ENCODE measurements around the gene PRPS1L1. TPM values are rescaled to one million over a fixed set of nuclear protein-coding genes. Genes with fewer than 3 reads are reported as not detected.

Gene PRPS1L1
- total RNA-seq, 2 donors from 2014 or later = not detected

DNA sequence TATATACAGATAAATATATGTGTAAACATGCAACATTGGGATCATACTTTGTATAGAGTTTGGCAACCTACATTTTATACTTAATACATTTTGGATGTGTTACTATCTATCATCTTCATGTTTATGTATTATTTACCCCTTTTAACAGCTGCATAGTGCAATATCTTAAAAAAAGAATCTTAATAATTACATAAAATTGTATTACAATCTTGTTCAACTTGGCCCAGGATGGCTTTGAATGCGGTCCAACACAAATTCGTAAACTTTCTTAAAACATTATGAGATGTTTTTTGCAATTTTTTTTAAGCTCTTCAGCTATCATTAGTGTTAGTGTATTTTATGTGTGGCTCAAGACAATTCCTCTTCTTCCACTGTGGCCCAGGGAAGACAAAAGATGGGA, 26.3 kb upstream of the PRPS1L1 start:
- H3K27ac ChIP-seq (ENCODE audit: low read depth, low read length) = no peak overlapping the region
- H3K9ac ChIP-seq (ENCODE audit: extremely low read depth, low read length, poor library complexity, severe bottlenecking) = no peak overlapping the region
- no peak overlapping the region for H3K4me3 ChIP-seq (ENCODE audit: low read length)
- DNase-seq = no peak
- Mint-ChIP-seq H3K27me3 (ENCODE audit: insufficient read depth) (no peaks in the 10 kb centered on the region), H3K27ac (no peak overlapping the region), H3K4me1 (no peaks in the 10 kb centered on the region), H3K4me3 (no peak overlapping the region), H3K9me3 (no peaks in the 10 kb centered on the region), H3K36me3 (ENCODE audit: low read depth) (no peaks in the 10 kb centered on the region)
- 100% methylated on average over 2 of the region's 2 CpGs; no CpG with 5 or more reads in 1 of the 2 experiments for WGBS, 2 experiments (ENCODE audit: insufficient coverage in 1 of 2, insufficient read length in 1 of 2)
- H3K4me1 ChIP-seq (ENCODE audit: control insufficient read depth, insufficient read depth, low read length) = no peaks in the 10 kb centered on the region
- TF ChIP-seq, protein P1, sequence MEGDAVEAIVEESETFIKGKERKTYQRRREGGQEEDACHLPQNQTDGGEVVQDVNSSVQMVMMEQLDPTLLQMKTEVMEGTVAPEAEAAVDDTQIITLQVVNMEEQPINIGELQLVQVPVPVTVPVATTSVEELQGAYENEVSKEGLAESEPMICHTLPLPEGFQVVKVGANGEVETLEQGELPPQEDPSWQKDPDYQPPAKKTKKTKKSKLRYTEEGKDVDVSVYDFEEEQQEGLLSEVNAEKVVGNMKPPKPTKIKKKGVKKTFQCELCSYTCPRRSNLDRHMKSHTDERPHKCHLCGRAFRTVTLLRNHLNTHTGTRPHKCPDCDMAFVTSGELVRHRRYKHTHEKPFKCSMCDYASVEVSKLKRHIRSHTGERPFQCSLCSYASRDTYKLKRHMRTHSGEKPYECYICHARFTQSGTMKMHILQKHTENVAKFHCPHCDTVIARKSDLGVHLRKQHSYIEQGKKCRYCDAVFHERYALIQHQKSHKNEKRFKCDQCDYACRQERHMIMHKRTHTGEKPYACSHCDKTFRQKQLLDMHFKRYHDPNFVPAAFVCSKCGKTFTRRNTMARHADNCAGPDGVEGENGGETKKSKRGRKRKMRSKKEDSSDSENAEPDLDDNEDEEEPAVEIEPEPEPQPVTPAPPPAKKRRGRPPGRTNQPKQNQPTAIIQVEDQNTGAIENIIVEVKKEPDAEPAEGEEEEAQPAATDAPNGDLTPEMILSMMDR (conservative IDR thresholded peaks at IDR 0.05) = no peak
- no peaks in the 10 kb centered on the region for H3K9me3 ChIP-seq (ENCODE audit: control insufficient read depth, low read length)
- H3K27me3 ChIP-seq (ENCODE audit: control insufficient read depth, insufficient read depth, low read length, poor library complexity, severe bottlenecking) = no peaks in the 10 kb centered on the region
- no peaks in the 10 kb centered on the region for H3K36me3 ChIP-seq (ENCODE audit: control insufficient read depth, insufficient read depth, low read length)

DNA sequence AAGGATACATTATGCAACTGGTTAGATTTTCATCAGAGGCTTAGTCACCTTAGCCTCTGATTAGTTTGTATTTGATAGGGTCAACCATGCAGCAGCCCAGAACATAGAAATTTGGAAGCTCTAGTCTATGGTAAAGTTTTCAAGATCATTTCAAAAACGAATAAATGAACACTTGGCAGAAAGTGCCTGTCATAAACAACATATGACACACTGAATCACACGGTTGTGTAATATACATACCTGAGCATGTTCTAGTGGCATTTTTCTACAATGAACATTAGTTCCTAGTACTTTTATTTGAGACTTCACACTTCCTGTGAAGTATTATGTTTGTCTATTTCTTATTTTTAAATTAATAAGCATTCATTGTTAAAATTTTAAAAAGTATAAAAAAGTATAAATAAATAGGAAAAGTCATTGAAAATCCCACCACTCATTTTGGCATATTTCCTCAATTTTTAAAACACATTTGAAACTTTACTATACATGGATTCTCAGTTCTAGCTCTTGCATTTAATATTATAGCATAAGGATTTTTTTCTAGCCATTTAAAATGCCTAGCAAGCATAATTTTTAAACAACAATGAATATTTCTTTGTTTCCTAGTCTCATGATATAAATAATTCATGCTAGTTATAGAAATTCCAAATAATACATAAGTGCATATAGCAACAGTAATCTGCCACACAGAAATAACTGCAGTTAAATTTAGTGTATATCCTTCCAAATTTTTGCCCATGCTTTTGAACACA, 25.7 kb upstream of the PRPS1L1 start:
- Histone ChIP-seq H3K27ac (ENCODE audit: low read depth, low read length) (no peak overlapping the region), H3K27me3 (ENCODE audit: control insufficient read depth, insufficient read depth, low read length, poor library complexity, severe bottlenecking) (no peaks in the 10 kb centered on the region), H3K9me3 (ENCODE audit: control insufficient read depth, low read length) (no peaks in the 10 kb centered on the region), H3K4me3 (ENCODE audit: low read length) (no peak overlapping the region), H3K36me3 (ENCODE audit: control insufficient read depth, insufficient read depth, low read length) (no peaks in the 10 kb centered on the region), H3K9ac (ENCODE audit: extremely low read depth, low read length, poor library complexity, severe bottlenecking) (no peak overlapping the region), H3K4me1 (ENCODE audit: control insufficient read depth, insufficient read depth, low read length) (no peaks in the 10 kb centered on the region)
- TF ChIP-seq, protein P1 (conservative IDR thresholded peaks at IDR 0.05) = no peak
- Mint-ChIP-seq H3K9me3 (no peaks in the 10 kb centered on the region), H3K36me3 (ENCODE audit: low read depth) (no peaks in the 10 kb centered on the region), H3K4me3 (no peak overlapping the region), H3K27ac (no peak overlapping the region), H3K4me1 (no peaks in the 10 kb centered on the region), H3K27me3 (ENCODE audit: insufficient read depth) (no peaks in the 10 kb centered on the region)
- DNase-seq = no peak
- WGBS, 2 experiments (ENCODE audit: insufficient coverage in 1 of 2, insufficient read length in 1 of 2) = 60 to 70% methylated on average over 1 to 2 of the region's 2 CpGs

DNA sequence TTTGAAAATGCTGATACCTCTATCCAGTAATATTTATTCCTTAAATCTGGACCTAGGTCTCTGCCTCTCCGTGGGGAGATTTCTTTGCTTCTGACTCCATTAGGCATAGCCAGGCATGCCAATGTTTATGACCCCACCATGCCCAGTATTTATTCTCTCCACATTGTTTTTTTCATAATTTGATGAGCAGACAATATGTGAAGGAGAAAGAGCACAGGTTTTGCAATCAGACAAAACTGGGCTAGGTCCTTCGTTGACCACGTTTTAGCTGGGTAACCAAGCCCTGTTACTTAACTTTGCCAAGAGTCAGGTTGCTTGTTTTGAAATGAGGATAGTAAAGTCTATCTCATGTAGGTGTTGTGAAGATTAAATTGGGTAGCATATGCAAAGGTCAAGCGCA, 21.6 kb upstream of the PRPS1L1 start:
- no peak for DNase-seq
- Histone ChIP-seq H3K9me3 (ENCODE audit: control insufficient read depth, low read length) (no peaks in the 10 kb centered on the region), H3K36me3 (ENCODE audit: control insufficient read depth, insufficient read depth, low read length) (no peaks in the 10 kb centered on the region), H3K27ac (ENCODE audit: low read depth, low read length) (no peak overlapping the region), H3K9ac (ENCODE audit: extremely low read depth, low read length, poor library complexity, severe bottlenecking) (no peak overlapping the region), H3K4me1 (ENCODE audit: control insufficient read depth, insufficient read depth, low read length) (no peaks in the 10 kb centered on the region), H3K4me3 (ENCODE audit: low read length) (no peak overlapping the region), H3K27me3 (ENCODE audit: control insufficient read depth, insufficient read depth, low read length, poor library complexity, severe bottlenecking) (no peaks in the 10 kb centered on the region)
- TF ChIP-seq, protein P1 (conservative IDR thresholded peaks at IDR 0.05) = no peak
- Mint-ChIP-seq H3K9me3 (no peaks in the 10 kb centered on the region), H3K4me1 (no peaks in the 10 kb centered on the region), H3K36me3 (ENCODE audit: low read depth) (no peaks in the 10 kb centered on the region), H3K27me3 (ENCODE audit: insufficient read depth) (no peaks in the 10 kb centered on the region), H3K27ac (no peak overlapping the region), H3K4me3 (no peak overlapping the region)
- WGBS, 2 experiments (ENCODE audit: insufficient coverage in 1 of 2, insufficient read length in 1 of 2) = 70 to 77% methylated on average over 3 to 4 of the region's 4 CpGs
